ENCODE results near the gene RUNDC1.

GRCh38 chr17:43018932-43019331 is 38.6 kb downstream of the RUNDC1 start:
- TF ChIP-seq, protein P1, sequence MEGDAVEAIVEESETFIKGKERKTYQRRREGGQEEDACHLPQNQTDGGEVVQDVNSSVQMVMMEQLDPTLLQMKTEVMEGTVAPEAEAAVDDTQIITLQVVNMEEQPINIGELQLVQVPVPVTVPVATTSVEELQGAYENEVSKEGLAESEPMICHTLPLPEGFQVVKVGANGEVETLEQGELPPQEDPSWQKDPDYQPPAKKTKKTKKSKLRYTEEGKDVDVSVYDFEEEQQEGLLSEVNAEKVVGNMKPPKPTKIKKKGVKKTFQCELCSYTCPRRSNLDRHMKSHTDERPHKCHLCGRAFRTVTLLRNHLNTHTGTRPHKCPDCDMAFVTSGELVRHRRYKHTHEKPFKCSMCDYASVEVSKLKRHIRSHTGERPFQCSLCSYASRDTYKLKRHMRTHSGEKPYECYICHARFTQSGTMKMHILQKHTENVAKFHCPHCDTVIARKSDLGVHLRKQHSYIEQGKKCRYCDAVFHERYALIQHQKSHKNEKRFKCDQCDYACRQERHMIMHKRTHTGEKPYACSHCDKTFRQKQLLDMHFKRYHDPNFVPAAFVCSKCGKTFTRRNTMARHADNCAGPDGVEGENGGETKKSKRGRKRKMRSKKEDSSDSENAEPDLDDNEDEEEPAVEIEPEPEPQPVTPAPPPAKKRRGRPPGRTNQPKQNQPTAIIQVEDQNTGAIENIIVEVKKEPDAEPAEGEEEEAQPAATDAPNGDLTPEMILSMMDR (IDR thresholded peaks at IDR 0.05; ENCODE audit: poor library complexity, severe bottlenecking) = no peak
- TF ChIP-seq POLR2AphosphoS5 (IDR thresholded peaks at IDR 0.05) = no peak
- TF ChIP-seq, protein P2, sequence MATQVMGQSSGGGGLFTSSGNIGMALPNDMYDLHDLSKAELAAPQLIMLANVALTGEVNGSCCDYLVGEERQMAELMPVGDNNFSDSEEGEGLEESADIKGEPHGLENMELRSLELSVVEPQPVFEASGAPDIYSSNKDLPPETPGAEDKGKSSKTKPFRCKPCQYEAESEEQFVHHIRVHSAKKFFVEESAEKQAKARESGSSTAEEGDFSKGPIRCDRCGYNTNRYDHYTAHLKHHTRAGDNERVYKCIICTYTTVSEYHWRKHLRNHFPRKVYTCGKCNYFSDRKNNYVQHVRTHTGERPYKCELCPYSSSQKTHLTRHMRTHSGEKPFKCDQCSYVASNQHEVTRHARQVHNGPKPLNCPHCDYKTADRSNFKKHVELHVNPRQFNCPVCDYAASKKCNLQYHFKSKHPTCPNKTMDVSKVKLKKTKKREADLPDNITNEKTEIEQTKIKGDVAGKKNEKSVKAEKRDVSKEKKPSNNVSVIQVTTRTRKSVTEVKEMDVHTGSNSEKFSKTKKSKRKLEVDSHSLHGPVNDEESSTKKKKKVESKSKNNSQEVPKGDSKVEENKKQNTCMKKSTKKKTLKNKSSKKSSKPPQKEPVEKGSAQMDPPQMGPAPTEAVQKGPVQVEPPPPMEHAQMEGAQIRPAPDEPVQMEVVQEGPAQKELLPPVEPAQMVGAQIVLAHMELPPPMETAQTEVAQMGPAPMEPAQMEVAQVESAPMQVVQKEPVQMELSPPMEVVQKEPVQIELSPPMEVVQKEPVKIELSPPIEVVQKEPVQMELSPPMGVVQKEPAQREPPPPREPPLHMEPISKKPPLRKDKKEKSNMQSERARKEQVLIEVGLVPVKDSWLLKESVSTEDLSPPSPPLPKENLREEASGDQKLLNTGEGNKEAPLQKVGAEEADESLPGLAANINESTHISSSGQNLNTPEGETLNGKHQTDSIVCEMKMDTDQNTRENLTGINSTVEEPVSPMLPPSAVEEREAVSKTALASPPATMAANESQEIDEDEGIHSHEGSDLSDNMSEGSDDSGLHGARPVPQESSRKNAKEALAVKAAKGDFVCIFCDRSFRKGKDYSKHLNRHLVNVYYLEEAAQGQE (IDR thresholded peaks at IDR 0.05; ENCODE audit: borderline replicate concordance) = no peak
- no peak for TF ChIP-seq EZH2 (IDR thresholded peaks at IDR 0.05; ENCODE audit: borderline replicate concordance, insufficient read depth, low read length, poor library complexity, severe bottlenecking)
- no peak for TF ChIP-seq SMC3 (conservative IDR thresholded peaks at IDR 0.05; ENCODE audit: poor library complexity)
- TF ChIP-seq RAD21 (conservative IDR thresholded peaks at IDR 0.05) = no peak

All from neural cell (in vitro differentiated cells).